ENCODE data around the gene CELSR1.

DNA sequence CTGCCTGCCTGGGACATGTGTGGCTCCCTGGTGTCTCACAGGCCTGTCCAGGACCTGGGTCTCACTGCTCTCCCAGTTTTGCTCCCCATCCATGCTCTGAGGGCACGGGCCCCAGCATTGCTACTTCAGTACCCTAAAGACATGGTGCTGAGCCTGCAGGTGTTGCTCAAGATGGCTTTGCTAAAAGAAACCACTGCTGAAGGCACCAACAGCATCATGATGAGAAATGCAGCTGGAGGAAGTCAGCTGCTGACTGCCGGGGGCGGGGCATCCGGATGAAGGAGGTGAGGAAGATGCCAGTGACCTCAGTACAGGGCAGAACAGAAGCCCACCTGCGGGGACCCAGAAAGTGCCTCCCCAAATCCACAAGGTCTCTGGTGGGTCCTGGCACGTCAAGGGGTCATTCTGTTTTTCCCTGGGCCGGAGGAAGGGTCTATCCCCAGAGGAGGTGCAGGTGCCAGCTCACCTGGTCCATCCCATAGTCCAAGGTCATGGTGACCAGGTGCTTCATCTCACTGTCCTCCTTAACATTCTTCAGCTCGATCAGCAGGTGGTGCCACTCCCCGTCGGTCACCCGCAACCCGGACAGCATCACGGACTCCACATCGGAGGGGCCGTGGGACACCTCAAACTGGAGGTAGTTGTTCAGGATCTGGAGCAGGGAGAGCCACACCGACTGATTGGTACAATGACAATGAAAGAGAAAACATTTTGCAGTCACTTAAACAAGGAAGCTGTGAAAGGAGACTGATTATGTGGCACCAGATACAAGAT lies 138.0 kb downstream of the CELSR1 start:
- TF ChIP-seq, protein P1, sequence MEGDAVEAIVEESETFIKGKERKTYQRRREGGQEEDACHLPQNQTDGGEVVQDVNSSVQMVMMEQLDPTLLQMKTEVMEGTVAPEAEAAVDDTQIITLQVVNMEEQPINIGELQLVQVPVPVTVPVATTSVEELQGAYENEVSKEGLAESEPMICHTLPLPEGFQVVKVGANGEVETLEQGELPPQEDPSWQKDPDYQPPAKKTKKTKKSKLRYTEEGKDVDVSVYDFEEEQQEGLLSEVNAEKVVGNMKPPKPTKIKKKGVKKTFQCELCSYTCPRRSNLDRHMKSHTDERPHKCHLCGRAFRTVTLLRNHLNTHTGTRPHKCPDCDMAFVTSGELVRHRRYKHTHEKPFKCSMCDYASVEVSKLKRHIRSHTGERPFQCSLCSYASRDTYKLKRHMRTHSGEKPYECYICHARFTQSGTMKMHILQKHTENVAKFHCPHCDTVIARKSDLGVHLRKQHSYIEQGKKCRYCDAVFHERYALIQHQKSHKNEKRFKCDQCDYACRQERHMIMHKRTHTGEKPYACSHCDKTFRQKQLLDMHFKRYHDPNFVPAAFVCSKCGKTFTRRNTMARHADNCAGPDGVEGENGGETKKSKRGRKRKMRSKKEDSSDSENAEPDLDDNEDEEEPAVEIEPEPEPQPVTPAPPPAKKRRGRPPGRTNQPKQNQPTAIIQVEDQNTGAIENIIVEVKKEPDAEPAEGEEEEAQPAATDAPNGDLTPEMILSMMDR (IDR thresholded peaks at IDR 0.05 in 2 of 3, conservative IDR thresholded peaks at IDR 0.05 in 1 of 3; ENCODE audit: borderline replicate concordance in 1 of 3, insufficient read depth in 1 of 3, low read depth in 2 of 3, low read length in 2 of 3): no peak
- TF ChIP-seq EZH2 (IDR thresholded peaks at IDR 0.05) (no peak), POLR2A (IDR thresholded peaks at IDR 0.05; ENCODE audit: borderline replicate concordance, extremely low read depth, insufficient read depth, insufficient read length) (no peak), ELF1 (IDR thresholded peaks at IDR 0.05; ENCODE audit: borderline replicate concordance, low read depth) (no peak), SIN3A (IDR thresholded peaks at IDR 0.05; ENCODE audit: low read depth) (no peak)
- TF ChIP-seq, protein P2, sequence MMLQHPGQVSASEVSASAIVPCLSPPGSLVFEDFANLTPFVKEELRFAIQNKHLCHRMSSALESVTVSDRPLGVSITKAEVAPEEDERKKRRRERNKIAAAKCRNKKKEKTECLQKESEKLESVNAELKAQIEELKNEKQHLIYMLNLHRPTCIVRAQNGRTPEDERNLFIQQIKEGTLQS (IDR thresholded peaks at IDR 0.05): no peak
- TF ChIP-seq, protein P3, sequence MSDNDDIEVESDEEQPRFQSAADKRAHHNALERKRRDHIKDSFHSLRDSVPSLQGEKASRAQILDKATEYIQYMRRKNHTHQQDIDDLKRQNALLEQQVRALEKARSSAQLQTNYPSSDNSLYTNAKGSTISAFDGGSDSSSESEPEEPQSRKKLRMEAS (IDR thresholded peaks at IDR 0.05): no peak
